Measurements from ENCODE around the gene PCAT6.

Gene PCAT6

GRCh38 chr1:202806845-202807450, 3.8 kb upstream of the PCAT6 start:
- Histone ChIP-seq H3K9me3 (ENCODE audit: control insufficient read depth, low read length) (no peaks in the 10 kb centered on the region), H3K4me1 (ENCODE audit: control insufficient read depth, insufficient read depth, low read length, poor library complexity, severe bottlenecking) (peaks cover 23% of the 10 kb centered on the region), H3K27ac (ENCODE audit: insufficient read depth, low read length, poor library complexity, severe bottlenecking) (peak overlapping the region; percentile 65), H3K4me3 (ENCODE audit: insufficient read depth, low read depth, low read length, poor library complexity, severe bottlenecking) (peak overlapping the region; percentile 95), H3K36me3 (ENCODE audit: control insufficient read depth, insufficient read depth, low read length) (no peaks in the 10 kb centered on the region), H3K27me3 (replicated peaks; ENCODE audit: control insufficient read depth, insufficient read depth, low read length, poor library complexity, severe bottlenecking) (no peaks in the 10 kb centered on the region)
- DNase-seq = no peak

GRCh38 chr1:202807451-202807925, 3.3 kb upstream of the PCAT6 start:
- Histone ChIP-seq H3K36me3 (ENCODE audit: control insufficient read depth, insufficient read depth, low read length) (no peaks in the 10 kb centered on the region), H3K9me3 (ENCODE audit: control insufficient read depth, low read length) (no peaks in the 10 kb centered on the region), H3K4me3 (ENCODE audit: insufficient read depth, low read depth, low read length, poor library complexity, severe bottlenecking) (peak overlapping the region; percentile 95), H3K27me3 (replicated peaks; ENCODE audit: control insufficient read depth, insufficient read depth, low read length, poor library complexity, severe bottlenecking) (no peaks in the 10 kb centered on the region), H3K27ac (ENCODE audit: insufficient read depth, low read length, poor library complexity, severe bottlenecking) (peak overlapping the region; percentile 65), H3K4me1 (ENCODE audit: control insufficient read depth, insufficient read depth, low read length, poor library complexity, severe bottlenecking) (peaks cover 23% of the 10 kb centered on the region)
- DNase-seq = peak in 2 of 3 donors; percentile 15 to 21

GRCh38 chr1:202807926-202808757, 2.6 kb upstream of the PCAT6 start, which contains the start of gene KDM5B:
Gene KDM5B (minus strand): TSS chr1:202808421. CDS start chr1:202808305, 116 bp downstream.
- Histone ChIP-seq H3K9me3 (ENCODE audit: control insufficient read depth, low read length) (no peaks in the 10 kb centered on the region), H3K4me3 (ENCODE audit: insufficient read depth, low read depth, low read length, poor library complexity, severe bottlenecking) (peak within 1 kb of the TSS; percentile 95), H3K27me3 (replicated peaks; ENCODE audit: control insufficient read depth, insufficient read depth, low read length, poor library complexity, severe bottlenecking) (no peaks in the 10 kb centered on the region), H3K27ac (ENCODE audit: insufficient read depth, low read length, poor library complexity, severe bottlenecking) (peak within 1 kb of the TSS; percentile 65), H3K4me1 (ENCODE audit: control insufficient read depth, insufficient read depth, low read length, poor library complexity, severe bottlenecking) (peaks cover 23% of the 10 kb centered on the region), H3K36me3 (ENCODE audit: control insufficient read depth, insufficient read depth, low read length) (no peaks in the 10 kb centered on the region)
- peak; percentile 45 to 54 (median 52) for DNase-seq

GRCh38 chr1:202809597-202810159, 1.1 kb upstream of the PCAT6 start:
- Histone ChIP-seq H3K27ac (ENCODE audit: insufficient read depth, low read length, poor library complexity, severe bottlenecking) (no peak overlapping the region), H3K36me3 (ENCODE audit: control insufficient read depth, insufficient read depth, low read length) (no peaks in the 10 kb centered on the region), H3K9me3 (ENCODE audit: control insufficient read depth, low read length) (no peaks in the 10 kb centered on the region), H3K27me3 (replicated peaks; ENCODE audit: control insufficient read depth, insufficient read depth, low read length, poor library complexity, severe bottlenecking) (no peaks in the 10 kb centered on the region), H3K4me1 (ENCODE audit: control insufficient read depth, insufficient read depth, low read length, poor library complexity, severe bottlenecking) (peaks cover 23% of the 10 kb centered on the region), H3K4me3 (ENCODE audit: insufficient read depth, low read depth, low read length, poor library complexity, severe bottlenecking) (no peak overlapping the region)
- no peak for DNase-seq

GRCh38 chr1:202810193-202810614, 550 bp upstream of the PCAT6 start:
- no peaks in the 10 kb centered on the region for H3K36me3 ChIP-seq (ENCODE audit: control insufficient read depth, insufficient read depth, low read length)
- peak overlapping the region; percentile 91 for H3K4me3 ChIP-seq (ENCODE audit: insufficient read depth, low read depth, low read length, poor library complexity, severe bottlenecking)
- H3K27me3 ChIP-seq (replicated peaks; ENCODE audit: control insufficient read depth, insufficient read depth, low read length, poor library complexity, severe bottlenecking) = no peaks in the 10 kb centered on the region
- no peaks in the 10 kb centered on the region for H3K9me3 ChIP-seq (ENCODE audit: control insufficient read depth, low read length)
- DNase-seq = no peak
- H3K27ac ChIP-seq (ENCODE audit: insufficient read depth, low read length, poor library complexity, severe bottlenecking) = peak overlapping the region; percentile 64
- peaks cover 23% of the 10 kb centered on the region for H3K4me1 ChIP-seq (ENCODE audit: control insufficient read depth, insufficient read depth, low read length, poor library complexity, severe bottlenecking)

- peak overlapping the region; percentile 64 for H3K27ac ChIP-seq (ENCODE audit: insufficient read depth, low read length, poor library complexity, severe bottlenecking)
- H3K9me3 ChIP-seq (ENCODE audit: control insufficient read depth, low read length) = no peaks in the 10 kb centered on the region
- no peaks in the 10 kb centered on the region for H3K27me3 ChIP-seq (replicated peaks; ENCODE audit: control insufficient read depth, insufficient read depth, low read length, poor library complexity, severe bottlenecking)
- DNase-seq = peak in 1 of 3 donors; percentile 13
- H3K4me1 ChIP-seq (ENCODE audit: control insufficient read depth, insufficient read depth, low read length, poor library complexity, severe bottlenecking) = peaks cover 18% of the 10 kb centered on the region
- H3K4me3 ChIP-seq (ENCODE audit: insufficient read depth, low read depth, low read length, poor library complexity, severe bottlenecking) = peak overlapping the region; percentile 91
- no peaks in the 10 kb centered on the region for H3K36me3 ChIP-seq (ENCODE audit: control insufficient read depth, insufficient read depth, low read length)
These were observed 782 bp downstream of the PCAT6 start for GRCh38 chr1:202811296-202812175.

- H3K4me3 ChIP-seq (ENCODE audit: insufficient read depth, low read depth, low read length, poor library complexity, severe bottlenecking) = no peak overlapping the region
- peaks cover 15% of the 10 kb centered on the region for H3K4me1 ChIP-seq (ENCODE audit: control insufficient read depth, insufficient read depth, low read length, poor library complexity, severe bottlenecking)
- H3K27ac ChIP-seq (ENCODE audit: insufficient read depth, low read length, poor library complexity, severe bottlenecking) = no peak overlapping the region
- DNase-seq = no peak
- no peaks in the 10 kb centered on the region for H3K27me3 ChIP-seq (replicated peaks; ENCODE audit: control insufficient read depth, insufficient read depth, low read length, poor library complexity, severe bottlenecking)
- no peaks in the 10 kb centered on the region for H3K36me3 ChIP-seq (ENCODE audit: control insufficient read depth, insufficient read depth, low read length)
- H3K9me3 ChIP-seq (ENCODE audit: control insufficient read depth, low read length) = no peaks in the 10 kb centered on the region
These were observed 1.6 kb downstream of the PCAT6 start for GRCh38 chr1:202812176-202813026.

- no peaks in the 10 kb centered on the region for H3K36me3 ChIP-seq (ENCODE audit: control insufficient read depth, insufficient read depth, low read length)
- H3K9me3 ChIP-seq (ENCODE audit: control insufficient read depth, low read length) = no peaks in the 10 kb centered on the region
- peaks cover 15% of the 10 kb centered on the region for H3K4me1 ChIP-seq (ENCODE audit: control insufficient read depth, insufficient read depth, low read length, poor library complexity, severe bottlenecking)
- no peak overlapping the region for H3K4me3 ChIP-seq (ENCODE audit: insufficient read depth, low read depth, low read length, poor library complexity, severe bottlenecking)
- no peaks in the 10 kb centered on the region for H3K27me3 ChIP-seq (replicated peaks; ENCODE audit: control insufficient read depth, insufficient read depth, low read length, poor library complexity, severe bottlenecking)
- H3K27ac ChIP-seq (ENCODE audit: insufficient read depth, low read length, poor library complexity, severe bottlenecking) = no peak overlapping the region
- no peak for DNase-seq
These were observed 4.4 kb downstream of the PCAT6 start for GRCh38 chr1:202815120-202815519.

- H3K9me3 ChIP-seq (ENCODE audit: control insufficient read depth, low read length) = no peaks in the 10 kb centered on the region
- no peak overlapping the region for H3K27ac ChIP-seq (ENCODE audit: insufficient read depth, low read length, poor library complexity, severe bottlenecking)
- DNase-seq = no peak
- no peak overlapping the region for H3K4me3 ChIP-seq (ENCODE audit: insufficient read depth, low read depth, low read length, poor library complexity, severe bottlenecking)
- H3K4me1 ChIP-seq (ENCODE audit: control insufficient read depth, insufficient read depth, low read length, poor library complexity, severe bottlenecking) = no peaks in the 10 kb centered on the region
- no peaks in the 10 kb centered on the region for H3K27me3 ChIP-seq (replicated peaks; ENCODE audit: control insufficient read depth, insufficient read depth, low read length, poor library complexity, severe bottlenecking)
- H3K36me3 ChIP-seq (ENCODE audit: control insufficient read depth, insufficient read depth, low read length) = no peaks in the 10 kb centered on the region
These were observed 8.1 kb downstream of the PCAT6 start for GRCh38 chr1:202818819-202819218.

Data from effector memory CD4-positive, alpha-beta T cell (primary cell).